OCI-LY7 (cell line): ENCODE results near the gene RNF213. TPM values are rescaled to one million over a fixed set of nuclear protein-coding genes. Genes with fewer than 3 reads are reported as not detected.

Experiments
- BruUV-seq: library from RNA; stranded (reverse); fragments of 400-500 nt; replicated peaks from 2 replicates; lab custom pipeline; 2021; lab: Mats Ljungman, UMichigan
- CTCF ChIA-PET: fragments of 300-600 bp; sonication (Branson Sonifier 250); formaldehyde crosslinking; loops from one replicate; lab custom pipeline; 2022; ENCODE audit warnings: antibody characterized with exemption; ENCODE audit not compliant: unreplicated experiment; lab: Charles Lee
- POLR2A ChIA-PET: fragments of 300-600 bp; sonication (Branson Sonifier 250); formaldehyde crosslinking; loops from one replicate; lab custom pipeline; 2022; ENCODE audit warnings: antibody characterized with exemption; lab: Charles Lee
- DNase-seq: peaks from one replicate; pipeline ENCODE4 v3.0.0-alpha.2; 2015; ENCODE audit warnings: low spot score
- H2AFZ ChIP-seq: fragments of 200-600 bp; sonication (generic), shearing (Covaris generic); 2 replicates; pipeline ENCODE4 v1.6.1; 2014; ENCODE audit warnings: mild to moderate bottlenecking, antibody characterized with exemption, low read length, moderate library complexity
- H3K27ac ChIP-seq: fragments of 200-600 bp; sonication (generic); 2 replicates; pipeline ENCODE4 v1.5.1; 2014; ENCODE audit warnings: mixed run types, low read depth, mild to moderate bottlenecking, moderate library complexity, low read length, inconsistent platforms; ENCODE audit not compliant: poor library complexity, severe bottlenecking
- H3K36me3 ChIP-seq: fragments of 200-600 bp; sonication (generic); 2 replicates; pipeline ENCODE4 v1.6.1; 2014; ENCODE audit warnings: mild to moderate bottlenecking, antibody characterized with exemption, low read length, moderate library complexity, mixed read lengths; ENCODE audit not compliant: insufficient read depth
- H3K4me1 ChIP-seq: fragments of 200-600 bp; sonication (generic); 2 replicates; pipeline ENCODE4 v1.5.1; 2014; ENCODE audit warnings: mild to moderate bottlenecking, low read length; ENCODE audit not compliant: insufficient read depth, poor library complexity, severe bottlenecking
- H3K4me2 ChIP-seq: fragments of 200-600 bp; sonication (generic); 2 replicates; pipeline ENCODE4 v1.6.1; 2014; ENCODE audit warnings: mild to moderate bottlenecking, low read length
- H3K4me3 ChIP-seq: fragments of 200-600 bp; sonication (generic); 2 replicates; pipeline ENCODE4 v1.5.1; 2014; ENCODE audit warnings: mild to moderate bottlenecking, low read depth, low read length; ENCODE audit not compliant: poor library complexity, severe bottlenecking
- H3K79me2 ChIP-seq: fragments of 200-600 bp; sonication (generic); 2 replicates; pipeline ENCODE4 v1.6.1; 2016; ENCODE audit warnings: low read depth, mild to moderate bottlenecking, low read length, moderate library complexity, mixed read lengths; ENCODE audit not compliant: insufficient read depth
- H3K9me2 ChIP-seq: fragments of 200-600 bp; sonication (generic); 2 replicates; pipeline ENCODE4 v1.6.1; 2016; ENCODE audit warnings: mild to moderate bottlenecking, low read length, mixed read lengths; ENCODE audit not compliant: insufficient read depth
- H3K9me3 ChIP-seq: fragments of 200-600 bp; sonication (generic); 2 replicates; pipeline ENCODE4 v1.6.1; 2014; ENCODE audit warnings: mild to moderate bottlenecking, mixed run types, low read length, mixed read lengths
- H4K20me1 ChIP-seq: fragments of 200-600 bp; sonication (generic); 2 replicates; pipeline ENCODE4 v1.6.1; 2014; ENCODE audit warnings: mild to moderate bottlenecking, antibody characterized with exemption, low read length, moderate library complexity, mixed read lengths; ENCODE audit not compliant: insufficient read depth
- CTCF ChIP-seq: fragments of 200-600 bp; sonication (generic); conservative IDR thresholded peaks from 2 replicates; pipeline ENCODE4 v1.5.1; 2014; ENCODE audit warnings: mild to moderate bottlenecking, antibody characterized with exemption, low read length, moderate library complexity, mixed read lengths
- EZH2phosphoT487 ChIP-seq: fragments of 200-600 bp; sonication (generic); IDR thresholded peaks from 2 replicates; pipeline ENCODE4 v1.6.1; 2018; ENCODE audit warnings: low read depth, borderline replicate concordance, mild to moderate bottlenecking, mixed run types, antibody characterized with exemption, low read length, moderate library complexity, mixed read lengths
- intact Hi-C: fragments of 100-400 bp; cut with micrococcal nuclease; formaldehyde crosslinking; loops from one replicate; pipeline ENCODE4 v1.10.0; 2022; ENCODE audit not compliant: unreplicated experiment
- total RNA-seq, 2 experiments: library from RNA; depleted of rRNA in 1 of 2; stranded (reverse); fragments of >200 nt in 1 of 2; shearing (Covaris generic) in 1 of 2; gene quantifications; 2 replicates each; pipeline ENCODE4 v1.2.3, GENCODE V29; 2014 to 2022

Gene RNF213
- total RNA-seq, 2 experiments from 2014 or later = 58.8 to 68.6 TPM

GRCh38 chr17:80303824-80304223 lies 43.2 kb downstream of the RNF213 start:
- no peak overlapping the region for H3K4me2 ChIP-seq
- H3K9me2 ChIP-seq = no peaks in the 10 kb centered on the region
- ChIA-PET POLR2A (no interaction called here), CTCF (no interaction called here)
- peaks cover 8% of the 10 kb centered on the region; the same call in 1 of the 2 replicates for H3K9me3 ChIP-seq
- H3K4me3 ChIP-seq = no peak overlapping the region
- H3K36me3 ChIP-seq = peaks cover 65% of the 10 kb centered on the region
- no peak overlapping the region for H2AFZ ChIP-seq
- DNase-seq = no peak
- no TSS peak for BruUV-seq
- H3K79me2 ChIP-seq = no peaks in the 10 kb centered on the region
- H4K20me1 ChIP-seq = no peaks in the 10 kb centered on the region
- H3K4me1 ChIP-seq = no peaks in the 10 kb centered on the region
- TF ChIP-seq CTCF (no peak), EZH2phosphoT487 (no peak)
- no peak overlapping the region for H3K27ac ChIP-seq
- intact Hi-C loops = no loop called here

- Histone ChIP-seq H3K9me2 (no peaks in the 10 kb centered on the region), H4K20me1 (no peaks in the 10 kb centered on the region), H3K79me2 (no peaks in the 10 kb centered on the region), H3K36me3 (peaks cover 33% of the 10 kb centered on the region), H3K4me3 (no peak overlapping the region), H2AFZ (no peak overlapping the region), H3K4me1 (no peaks in the 10 kb centered on the region), H3K9me3 (peaks cover 8% of the 10 kb centered on the region; the same call in 1 of the 2 replicates), H3K27ac (no peak overlapping the region), H3K4me2 (no peak overlapping the region)
- POLR2A ChIA-PET = interaction anchor here (0.7 kb wide), 1 partner anchor 36 kb away, joined by 4 read pairs; no protein-coding TSS in a partner anchor
- no TSS peak for BruUV-seq
- CTCF ChIA-PET = interaction anchor here (0.5 kb wide), 1 partner anchor 18 kb away, joined by 5 read pairs; no protein-coding TSS in a partner anchor
- TF ChIP-seq CTCF (no peak), EZH2phosphoT487 (no peak)
- intact Hi-C loops = no loop called here
- DNase-seq = no peak
Observed at GRCh38 chr17:80307994-80308691, 47.5 kb downstream of the RNF213 start.
